CD4-positive, CD25-positive, alpha-beta regulatory T cell (primary cell): ENCODE measurements around the gene ATAD3C. TPM values are rescaled to one million over a fixed set of nuclear protein-coding genes. Genes with fewer than 3 reads are reported as not detected.
"Not testable (repeated sequence)": the region's sequence is repeated elsewhere in the genome, so short reads cannot be mapped to it uniquely, and the experiment has no call there.

Experiments used
- ATAC-seq, 2 donors: fragments of 150-1000 bp; cut with Tn5 transposase; one replicate each; pipeline ENCODE4 v1.10.0; 2021; ENCODE audit warnings: low read depth in 2 of 2, moderate number of reproducible peaks in 2 of 2, moderate library complexity in 1 of 2
- DNase-seq, 3 donors: peaks; one replicate each; pipeline versions ENCODE4 v3.0.0 to v3.0.0-alpha.2; 2012 to 2022; ENCODE audit warnings: mixed read lengths in 1 of 3
- H3K27ac ChIP-seq: one replicate; pipeline ENCODE4 v1.7.0; 2013; ENCODE audit warnings: mild to moderate bottlenecking, low read length; ENCODE audit not compliant: insufficient read depth, poor library complexity, severe bottlenecking
- H3K27me3 ChIP-seq: one replicate; pipeline ENCODE4 v1.7.0; 2013; ENCODE audit warnings: low read length; ENCODE audit not compliant: control insufficient read depth, insufficient read depth
- H3K36me3 ChIP-seq: one replicate; pipeline ENCODE4 v1.7.0; 2013; ENCODE audit warnings: mild to moderate bottlenecking, low read length, moderate library complexity; ENCODE audit not compliant: control insufficient read depth, insufficient read depth
- H3K4me1 ChIP-seq: 2 replicates; pipeline ENCODE4 v1.7.0; 2013; ENCODE audit warnings: mild to moderate bottlenecking, low read length; ENCODE audit not compliant: insufficient read depth, control insufficient read depth, poor library complexity, severe bottlenecking
- H3K4me3 ChIP-seq: one replicate; pipeline ENCODE4 v1.7.0; 2013; ENCODE audit warnings: low read depth, mild to moderate bottlenecking, low read length, moderate library complexity
- H3K9me3 ChIP-seq, 2 experiments: 1 replicate in 1 of 2; 2 replicates in 1 of 2; pipeline ENCODE4 v1.7.0; 2013; ENCODE audit warnings: low read length in 2 of 2, mild to moderate bottlenecking in 1 of 2, moderate library complexity in 1 of 2; ENCODE audit not compliant: control insufficient read depth in 2 of 2
- H3K27ac Mint-ChIP-seq, 3 donors: one replicate each; pipeline ENCODE4 v1.8.0; 2020 to 2022; ENCODE audit warnings: mild to moderate bottlenecking in 3 of 3, mixed read lengths in 3 of 3, moderate library complexity in 2 of 3
- H3K27me3 Mint-ChIP-seq: one replicate; pipeline ENCODE4 v1.8.0; 2022; ENCODE audit warnings: mild to moderate bottlenecking, mixed read lengths
- H3K36me3 Mint-ChIP-seq: one replicate; pipeline ENCODE4 v1.8.0; 2020; ENCODE audit warnings: mixed read lengths
- H3K4me1 Mint-ChIP-seq, 4 donors: one replicate each; pipeline ENCODE4 v1.8.0; 2020 to 2022; ENCODE audit warnings: mixed read lengths in 4 of 4, mild to moderate bottlenecking in 1 of 4
- H3K4me3 Mint-ChIP-seq, 4 donors: one replicate each; pipeline ENCODE4 v1.8.0; 2020 to 2022; ENCODE audit warnings: mild to moderate bottlenecking in 4 of 4, mixed read lengths in 4 of 4, moderate library complexity in 3 of 4
- H3K9me3 Mint-ChIP-seq, 7 donors: one replicate each; pipeline ENCODE4 v1.8.0; 2020 to 2022; ENCODE audit warnings: mixed read lengths in 7 of 7, mild to moderate bottlenecking in 3 of 7, moderate library complexity in 2 of 7
- polyA plus RNA-seq, 4 donors: library from polyadenylated mRNA; unstranded; fragments of 300-500 nt; fragmentation: Illumina TruSeq; gene quantifications; one replicate each; pipeline ENCODE4 v1.2.3, GENCODE V29; 2021
- total RNA-seq: library from RNA; stranded (reverse); gene quantifications from one replicate; pipeline ENCODE4 v1.2.3, GENCODE V29; 2022

Gene ATAD3C
- total and polyA plus RNA-seq, 5 donors from 2014 or later = 0.65 to 4.2 (median 2.4) TPM

GRCh38 chr1:1439546-1440261, 9.8 kb upstream of the ATAD3C start:
- peaks cover 12% of the 10 kb centered on the region for H3K27me3 Mint-ChIP-seq
- peaks cover 11% of the 10 kb centered on the region for H3K4me1 ChIP-seq
- no peaks in the 10 kb centered on the region for H3K9me3 Mint-ChIP-seq
- no peak overlapping the region for H3K27ac Mint-ChIP-seq
- ATAC-seq (no peak), DNase-seq (no peak)
- peaks cover 4% of the 10 kb centered on the region for H3K27me3 ChIP-seq
- no peaks in the 10 kb centered on the region for H3K36me3 Mint-ChIP-seq
- H3K36me3 ChIP-seq = no peaks in the 10 kb centered on the region
- no peak overlapping the region for H3K27ac ChIP-seq
- no peaks in the 10 kb centered on the region for H3K9me3 ChIP-seq
- no peak overlapping the region for H3K4me3 Mint-ChIP-seq
- no peak overlapping the region for H3K4me3 ChIP-seq
- peaks cover 0 to 3% (median 0%) of the 10 kb centered on the region in 4 donors for H3K4me1 Mint-ChIP-seq

GRCh38 chr1:1440262-1441001, 9.1 kb upstream of the ATAD3C start:
- no peak overlapping the region for H3K4me3 Mint-ChIP-seq
- H3K27me3 Mint-ChIP-seq = peaks cover 7% of the 10 kb centered on the region
- Histone ChIP-seq H3K4me3 (no peak overlapping the region), H3K36me3 (no peaks in the 10 kb centered on the region), H3K9me3 (no peaks in the 10 kb centered on the region), H3K27me3 (no peaks in the 10 kb centered on the region), H3K4me1 (peaks cover 6% of the 10 kb centered on the region), H3K27ac (no peak overlapping the region)
- H3K36me3 Mint-ChIP-seq = no peaks in the 10 kb centered on the region
- peaks cover 0 to 3% (median 0%) of the 10 kb centered on the region in 4 donors for H3K4me1 Mint-ChIP-seq
- ATAC-seq (no peak), DNase-seq (no peak)
- H3K9me3 Mint-ChIP-seq = no peaks in the 10 kb centered on the region
- no peak overlapping the region for H3K27ac Mint-ChIP-seq

- Histone ChIP-seq H3K36me3 (no peaks in the 10 kb centered on the region), H3K4me3 (no peak overlapping the region), H3K27me3 (no peaks in the 10 kb centered on the region), H3K27ac (no peak overlapping the region), H3K9me3 (no peaks in the 10 kb centered on the region), H3K4me1 (peaks cover under 1% of the 10 kb centered on the region)
- DNase-seq (peak; percentile 35 to 52 (median 35)), ATAC-seq (peak; percentile 68 to 75)
- peaks cover 0 to 1% (median 0%) of the 10 kb centered on the region in 4 donors for H3K4me1 Mint-ChIP-seq
- no peaks in the 10 kb centered on the region for H3K36me3 Mint-ChIP-seq
- H3K27me3 Mint-ChIP-seq = peaks cover 3% of the 10 kb centered on the region
- no peak overlapping the region for H3K27ac Mint-ChIP-seq
- H3K4me3 Mint-ChIP-seq = no peak overlapping the region
- H3K9me3 Mint-ChIP-seq = no peaks in the 10 kb centered on the region
These were observed 8.2 kb upstream of the ATAD3C start for GRCh38 chr1:1441002-1441888.

- Mint-ChIP-seq H3K4me1 (no peaks in the 10 kb centered on the region), H3K4me3 (no peak overlapping the region), H3K27me3 (no peaks in the 10 kb centered on the region), H3K36me3 (no peaks in the 10 kb centered on the region), H3K27ac (no peak overlapping the region), H3K9me3 (no peaks in the 10 kb centered on the region)
- no peaks in the 10 kb centered on the region for H3K4me1 ChIP-seq
- no peak overlapping the region for H3K27ac ChIP-seq
- H3K27me3 ChIP-seq = no peaks in the 10 kb centered on the region
- DNase-seq = no peak
- H3K4me3 ChIP-seq = no peak overlapping the region
- no peaks in the 10 kb centered on the region for H3K9me3 ChIP-seq
- no peak for ATAC-seq
- H3K36me3 ChIP-seq = no peaks in the 10 kb centered on the region
These were observed 7.3 kb upstream of the ATAD3C start for GRCh38 chr1:1442069-1442770.

- not testable (repeated sequence) for DNase-seq, H3K36me3 ChIP-seq, H3K27ac Mint-ChIP-seq, H3K27me3 ChIP-seq, H3K4me3 Mint-ChIP-seq, H3K36me3 Mint-ChIP-seq, ATAC-seq, H3K4me1 Mint-ChIP-seq, H3K27me3 Mint-ChIP-seq, H3K9me3 Mint-ChIP-seq, H3K4me1 ChIP-seq, H3K27ac ChIP-seq, H3K9me3 ChIP-seq, H3K4me3 ChIP-seq
These were observed 2.9 kb upstream of the ATAD3C start for GRCh38 chr1:1446631-1447030.

- not testable (repeated sequence) for ATAC-seq, H3K9me3 Mint-ChIP-seq, H3K27ac Mint-ChIP-seq, H3K27me3 ChIP-seq, H3K4me1 Mint-ChIP-seq, H3K27ac ChIP-seq, H3K36me3 ChIP-seq, H3K36me3 Mint-ChIP-seq, DNase-seq, H3K4me3 ChIP-seq, H3K9me3 ChIP-seq, H3K4me1 ChIP-seq, H3K4me3 Mint-ChIP-seq, H3K27me3 Mint-ChIP-seq
These were observed 1.1 kb downstream of the ATAD3C start for GRCh38 chr1:1450616-1451015.

- Mint-ChIP-seq H3K27me3 (no peaks in the 10 kb centered on the region), H3K4me1 (no peaks in the 10 kb centered on the region), H3K36me3 (no peaks in the 10 kb centered on the region), H3K9me3 (no peaks in the 10 kb centered on the region), H3K27ac (no peak overlapping the region), H3K4me3 (no peak overlapping the region)
- H3K4me3 ChIP-seq = no peak overlapping the region
- ATAC-seq (no peak), DNase-seq (no peak)
- H3K4me1 ChIP-seq = no peaks in the 10 kb centered on the region
- no peak overlapping the region for H3K27ac ChIP-seq
- no peaks in the 10 kb centered on the region for H3K27me3 ChIP-seq
- H3K36me3 ChIP-seq = no peaks in the 10 kb centered on the region
- no peaks in the 10 kb centered on the region for H3K9me3 ChIP-seq
These were observed 2.3 kb downstream of the ATAD3C start for GRCh38 chr1:1451696-1452364.
